K562 (cell line): ENCODE results near the gene SNX4. TPM values are rescaled to one million over a fixed set of nuclear protein-coding genes. Genes with fewer than 3 reads are reported as not detected.

Source experiments
- BACH1 ChIP-seq: fragments of 200-800 bp; sonication (Bioruptor generic); IDR thresholded peaks from 2 replicates; pipeline ENCODE4 v1.6.1; 2016; ENCODE audit warnings: missing genetic modification characterization, missing compliant biosample characterization
- CBX3 ChIP-seq, 2 experiments: IDR thresholded peaks; 1 replicate in 1 of 2; 2 replicates in 1 of 2; pipeline ENCODE4 v1.6.1; 2012; ENCODE audit warnings: inconsistent platforms in 2 of 2, low read length in 2 of 2, borderline replicate concordance in 1 of 2, control low read depth in 1 of 2
- CHD2 ChIP-seq: IDR thresholded peaks from 2 replicates; pipeline ENCODE4 v1.6.1; 2011; ENCODE audit warnings: low read depth, low read length
- ESRRA ChIP-seq: fragments of 450-650 bp; IDR thresholded peaks from 2 replicates; pipeline ENCODE4 v1.6.1; 2014; ENCODE audit warnings: low read depth, mild to moderate bottlenecking, moderate library complexity, borderline replicate concordance
- ETV1 ChIP-seq: fragments of 450-650 bp; conservative IDR thresholded peaks from 2 replicates; pipeline ENCODE4 v1.6.1; 2016; ENCODE audit warnings: missing genetic modification characterization, control low read depth, low read depth, missing compliant biosample characterization
- IRF9 ChIP-seq: fragments of 450-650 bp; IDR thresholded peaks from 2 replicates; pipeline ENCODE4 v1.6.1; 2016; ENCODE audit warnings: missing biosample characterization, missing genetic modification characterization
- LEF1 ChIP-seq: fragments of 450-650 bp; IDR thresholded peaks from 2 replicates; pipeline ENCODE4 v1.6.1; 2016; ENCODE audit warnings: mild to moderate bottlenecking
- MXI1 ChIP-seq: IDR thresholded peaks from 2 replicates; pipeline ENCODE4 v1.6.1; 2011; ENCODE audit warnings: low read depth, mild to moderate bottlenecking, improper control_type of control experiment, low read length
- NONO ChIP-seq, 2 experiments: fragments of 200-400 bp in 1 of 2; fragments of 450-650 bp in 1 of 2; formaldehyde crosslinking in 1 of 2; IDR thresholded peaks; 2 replicates each; pipeline ENCODE4 v1.6.1; 2017; ENCODE audit warnings: low read depth in 2 of 2, mild to moderate bottlenecking in 2 of 2, moderate library complexity in 2 of 2, low read length in 1 of 2
- NR0B1 ChIP-seq: fragments of 450-650 bp; IDR thresholded peaks from one replicate; pipeline ENCODE4 v1.6.1; 2018; ENCODE audit warnings: mild to moderate bottlenecking, moderate library complexity; ENCODE audit not compliant: partially characterized antibody
- POLR3A ChIP-seq: IDR thresholded peaks from 2 replicates; pipeline ENCODE4 v1.6.1; 2011; ENCODE audit warnings: borderline replicate concordance, mild to moderate bottlenecking, moderate library complexity; ENCODE audit not compliant: insufficient read length, insufficient read depth; ENCODE audit errors: extremely low read depth
- PYGO2 ChIP-seq: fragments of 450-650 bp; IDR thresholded peaks from 2 replicates; pipeline ENCODE4 v1.6.1; 2016; ENCODE audit warnings: mild to moderate bottlenecking, missing genetic modification characterization, moderate library complexity, missing compliant biosample characterization
- RREB1 ChIP-seq: fragments of 250-450 bp; sonication (Bioruptor Pico); IDR thresholded peaks from 2 replicates; pipeline ENCODE4 v1.4.0; 2020
- SRSF7 ChIP-seq: fragments of 200-400 bp; formaldehyde crosslinking; optimal IDR thresholded peaks from 2 replicates; pipeline ENCODE3; 2017; ENCODE audit warnings: mild to moderate bottlenecking, low read depth, low read length
- TFAM ChIP-seq: fragments of 250-450 bp; sonication (Bioruptor Pico); conservative IDR thresholded peaks from 2 replicates; pipeline ENCODE4 v1.5.0; 2021; ENCODE audit warnings: mild to moderate bottlenecking, moderate library complexity
- UBTF ChIP-seq, 2 experiments: IDR thresholded peaks; 2 replicates each; pipeline ENCODE4 v1.6.1; 2012; ENCODE audit warnings: improper control_type of control experiment in 2 of 2, low read depth in 2 of 2, low read length in 2 of 2, borderline replicate concordance in 1 of 2
- polyA plus RNA-seq, 8 experiments: library from polyadenylated mRNA; depleted of rRNA in 4 of 8; stranded (reverse) in 5 of 8; unstranded in 3 of 8; fragments of >200 nt; fragmentation: Nextera tagmentation in 2 of 8; fragmentation: Illumina TruSeq in 1 of 8; extraction: Ambion mirVana in 2 of 8; extraction: Trizol in 1 of 8; gene quantifications; 2 replicates each; pipeline versions ENCODE4 v1.2.1 to v1.2.3, GENCODE V29; 2011 to 2014; ENCODE audit warnings: inconsistent platforms in 1 of 8, missing spikeins in 1 of 8
- total RNA-seq, 7 experiments: library from RNA; depleted of rRNA in 6 of 7; stranded (reverse); fragments of >200 nt in 6 of 7; fragmentation: Illumina TruSeq in 2 of 7; extraction: Trizol in 2 of 7; gene quantifications; 2 replicates each; pipeline versions ENCODE4 v1.2.1 to v1.2.3, GENCODE V29; 2011 to 2021; ENCODE audit warnings: low replicate concordance in 1 of 7

The SNX4 gene
- total and polyA plus RNA-seq, 9 of the 15 experiments (the other 6 are each of a cell fraction or from before 2014, with no cell fraction given): 11.4 to 40.3 (median 30.0) TPM

- peak; percentile 76 for TF ChIP-seq IRF9 (tag)
- no peak for TF ChIP-seq ESRRA
- TF ChIP-seq LEF1: peak; percentile 72; the same call in 1 of the 2 replicates
- TF ChIP-seq CBX3 (IDR thresholded peaks at IDR 0.05; ENCODE audit: borderline replicate concordance in 1 of 2, low read length in 2 of 2): peak in 1 of 2 experiments; percentile 97; a peak in 2 of 3 replicates
- TF ChIP-seq SRSF7: no peak
- TF ChIP-seq RREB1 (CRISPR knock-in tag): no peak
- peak in 1 of 2 experiments; percentile 76; a peak in 1 of 4 replicates for TF ChIP-seq NONO (IDR thresholded peaks at IDR 0.05; ENCODE audit: low read depth in 2 of 2, low read length in 1 of 2)
- no peak for TF ChIP-seq BACH1 (tag)
- peak; percentile 66 for TF ChIP-seq PYGO2 (tag)
- no peak for TF ChIP-seq NR0B1
- no peak for TF ChIP-seq CHD2
- no peak for TF ChIP-seq POLR3A
- no peak; the same call in 1 of the 2 replicates for TF ChIP-seq MXI1
- no peak for TF ChIP-seq UBTF (IDR thresholded peaks at IDR 0.05; ENCODE audit: borderline replicate concordance in 1 of 2, low read depth in 2 of 2, low read length in 2 of 2)
- 0 out of 2 replicates have a peak, but pooled peaks have one; percentile 16 for TF ChIP-seq ETV1 (tag)
- TF ChIP-seq TFAM (CRISPR knock-in tag): no peak
Measured at GRCh38 chr3:125433091-125433534, 86.9 kb downstream of the SNX4 start (continued).
